GM10248 (cell line): ENCODE results near the gene SRD5A1.

Source experiments
- CTCF ChIA-PET: fragments of 300-600 bp; sonication (Branson Sonifier 250); formaldehyde crosslinking; extraction: SDS; loops from one replicate; lab custom pipeline; 2021; ENCODE audit warnings: antibody characterized with exemption; lab: Yijun Ruan, JAX
- POLR2A ChIA-PET: fragments of 350-650 bp; sonication (Branson Sonifier 250); formaldehyde crosslinking; extraction: SDS; loops from one replicate; lab custom pipeline; 2020; ENCODE audit warnings: antibody characterized with exemption; lab: Yijun Ruan, JAX
- DNase-seq: peaks from one replicate; pipeline ENCODE4 v3.0.0; 2012; ENCODE audit errors: extremely low spot score
- CTCF ChIP-seq: IDR thresholded peaks from 2 replicates; pipeline ENCODE4 v1.5.1; 2012; ENCODE audit warnings: mild to moderate bottlenecking, low read depth; ENCODE audit errors: extremely low read depth, missing control alignments, control extremely low read depth

SRD5A1 gene

GRCh38 chr5:6687505-6687904, 54.3 kb downstream of the SRD5A1 start:
- no peak for TF ChIP-seq CTCF
- ChIA-PET POLR2A (no interaction called here), CTCF (interaction anchor here (0.9 to 1.3 kb wide), 2 partner anchors 12 to 45 kb away, joined by 3 to 4 read pairs; no protein-coding TSS in a partner anchor)
- DNase-seq: no peak

DNA sequence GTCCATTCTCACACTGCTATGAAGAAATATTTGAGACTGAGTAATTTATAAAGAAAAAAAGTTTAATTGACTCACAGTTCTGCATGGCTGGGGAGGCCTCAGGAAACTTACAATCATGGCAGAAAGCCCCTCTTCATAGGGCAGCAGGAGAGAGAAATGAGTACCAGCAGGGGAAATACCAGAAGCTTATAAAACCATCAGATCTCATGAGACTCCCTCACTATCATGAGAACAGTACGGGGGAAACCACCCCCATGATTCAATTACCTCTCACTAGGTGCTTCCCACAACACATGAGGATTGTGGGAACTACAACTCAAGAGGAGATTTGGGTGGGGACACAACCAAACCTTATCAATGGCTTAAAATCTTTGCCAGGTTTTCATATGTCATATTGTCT, 59.7 kb downstream of the SRD5A1 start:
- no peak for TF ChIP-seq CTCF
- POLR2A ChIA-PET: no interaction called here
- no peak for DNase-seq
- CTCF ChIA-PET: interaction anchor here (1.1 kb wide), 1 partner anchor 14 kb away, joined by 3 read pairs; no protein-coding TSS in a partner anchor

DNA sequence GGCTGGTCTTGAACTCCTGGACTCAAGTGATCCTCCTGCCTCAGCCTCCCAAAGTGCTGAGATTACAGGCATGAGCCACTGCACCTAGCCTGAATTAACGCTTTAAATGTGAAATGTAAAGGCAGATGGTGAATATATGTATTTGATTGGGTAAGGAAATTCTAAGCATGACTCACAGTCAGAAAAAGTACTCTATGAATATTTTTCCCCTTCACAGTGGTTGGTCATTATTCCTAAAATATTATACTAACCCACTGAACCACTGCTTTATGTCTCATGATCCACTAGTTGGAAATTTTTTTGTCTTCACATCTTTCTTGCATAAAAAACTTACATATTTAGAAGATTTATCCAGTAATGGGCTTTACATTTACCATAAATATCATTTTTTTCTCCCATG, 65.5 kb downstream of the SRD5A1 start:
- POLR2A ChIA-PET: no interaction called here
- CTCF ChIA-PET: no interaction called here
- TF ChIP-seq CTCF: no peak
- no peak for DNase-seq

DNA sequence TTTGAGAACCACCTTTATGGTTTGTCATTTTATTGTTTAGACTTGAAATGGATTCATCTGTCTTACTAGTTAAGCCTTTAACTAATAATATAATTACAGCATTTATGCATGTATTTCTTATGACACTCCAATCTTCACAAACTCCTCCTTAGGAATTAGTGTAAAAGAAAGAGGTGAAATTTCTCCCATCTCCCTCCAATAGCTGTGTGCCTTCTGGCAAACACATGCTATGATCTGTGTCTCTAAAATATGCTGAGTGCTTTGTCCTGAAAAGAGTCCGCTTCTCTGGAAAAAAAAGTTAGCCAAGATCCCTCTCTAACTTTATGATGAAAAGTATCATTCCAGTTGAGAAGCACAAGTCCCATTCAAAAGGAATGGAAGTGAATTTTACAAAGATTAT, 66.1 kb downstream of the SRD5A1 start:
- CTCF ChIA-PET: no interaction called here
- no peak for TF ChIP-seq CTCF
- DNase-seq: no peak
- POLR2A ChIA-PET: no interaction called here

GRCh38 chr5:6700074-6700684, 66.9 kb downstream of the SRD5A1 start:
- TF ChIP-seq CTCF: no peak
- ChIA-PET POLR2A (no interaction called here), CTCF (interaction anchor here (1.0 kb wide), 1 partner anchor 28 kb away, joined by 3 read pairs; no protein-coding TSS in a partner anchor)
- DNase-seq: no peak

DNA sequence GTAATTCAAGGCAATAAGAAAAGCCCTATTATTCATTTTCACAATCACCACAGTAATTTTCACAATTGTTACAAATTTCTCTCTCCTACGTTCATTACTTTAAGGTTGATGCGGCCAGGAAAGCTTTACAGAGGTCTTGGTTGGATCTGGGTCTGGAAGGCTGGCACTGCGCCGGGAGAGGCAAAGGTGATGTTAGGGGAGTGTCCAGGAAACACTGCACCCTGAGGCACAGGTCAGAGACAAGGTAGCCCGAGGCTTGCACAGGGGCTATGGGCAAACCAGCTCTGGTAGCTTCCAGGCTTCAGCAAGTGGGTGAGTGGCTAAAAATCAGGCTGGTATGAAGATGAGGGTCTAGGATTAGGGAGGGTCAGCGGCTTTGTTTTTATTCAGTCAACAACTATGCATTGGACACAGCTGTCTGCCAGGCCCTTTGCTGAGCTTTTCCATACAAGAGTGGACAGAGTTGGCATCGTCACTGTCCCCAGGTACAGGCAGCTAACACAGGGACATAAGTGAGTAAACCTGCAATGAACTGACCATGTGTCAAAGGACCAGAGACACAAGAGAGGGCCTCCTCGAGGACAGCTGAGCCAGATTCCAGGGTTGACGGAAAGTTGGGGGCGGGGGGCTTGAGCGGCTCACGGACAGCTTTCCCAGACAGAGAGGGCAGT, 67.6 kb downstream of the SRD5A1 start:
- POLR2A ChIA-PET: no interaction called here
- no peak for TF ChIP-seq CTCF
- DNase-seq: no peak
- CTCF ChIA-PET: interaction anchor here (1.0 kb wide), 1 partner anchor 28 kb away, joined by 3 read pairs; no protein-coding TSS in a partner anchor
